Calu3 (cell line): ENCODE results near the gene SCLY. TPM values are rescaled to one million over a fixed set of nuclear protein-coding genes. Genes with fewer than 3 reads are reported as not detected.
"Not testable (repeated sequence)": the region's sequence is repeated elsewhere in the genome, so short reads cannot be mapped to it uniquely, and the experiment has no call there.

Experiments used
- BruUV-seq: library from RNA; stranded (reverse); fragments of 400-500 nt; replicated peaks from 2 replicates; lab custom pipeline; 2021; lab: Mats Ljungman, UMichigan
- CTCF ChIA-PET: fragments of 300-600 bp; sonication (Branson Sonifier 250); formaldehyde crosslinking; loops from one replicate; lab custom pipeline; 2022; ENCODE audit warnings: antibody characterized with exemption; lab: Charles Lee
- DNase-seq: peaks from one replicate; pipeline ENCODE4 v3.0.0; 2022
- H3K27ac Mint-ChIP-seq: one replicate; pipeline ENCODE4 v1.8.0; 2022; ENCODE audit warnings: mixed read lengths; ENCODE audit not compliant: unreplicated experiment
- H3K27me3 Mint-ChIP-seq: one replicate; pipeline ENCODE4 v1.8.0; 2022; ENCODE audit warnings: mixed read lengths; ENCODE audit not compliant: unreplicated experiment
- H3K36me3 Mint-ChIP-seq: one replicate; pipeline ENCODE4 v1.8.0; 2022; ENCODE audit warnings: mild to moderate bottlenecking, moderate library complexity, mixed read lengths; ENCODE audit not compliant: insufficient read depth, unreplicated experiment
- H3K4me1 Mint-ChIP-seq: one replicate; pipeline ENCODE4 v1.8.0; 2022; ENCODE audit warnings: mild to moderate bottlenecking, low read depth, mixed read lengths; ENCODE audit not compliant: unreplicated experiment
- H3K4me3 Mint-ChIP-seq: one replicate; pipeline ENCODE4 v1.8.0; 2022; ENCODE audit warnings: mild to moderate bottlenecking, low read depth, moderate library complexity, mixed read lengths; ENCODE audit not compliant: unreplicated experiment
- H3K9me3 Mint-ChIP-seq: one replicate; pipeline ENCODE4 v1.8.0; 2022; ENCODE audit warnings: low read depth, mixed read lengths; ENCODE audit not compliant: unreplicated experiment
- CTCF ChIP-seq: fragments of 200-600 bp; IDR thresholded peaks from one replicate; pipeline ENCODE4 v1.8.0; 2022; ENCODE audit warnings: antibody characterized with exemption; ENCODE audit not compliant: unreplicated experiment
- intact Hi-C: fragments of 100-400 bp; cut with micrococcal nuclease; formaldehyde crosslinking; loops from one replicate; pipeline ENCODE4 v1.10.0; 2022; ENCODE audit not compliant: unreplicated experiment
- total RNA-seq: library from RNA; stranded (reverse); gene quantifications from 2 replicates; pipeline ENCODE4 v1.2.3, GENCODE V29; 2022

SCLY gene
- total RNA-seq, 1 experiment from 2014 or later = 37.5 TPM

GRCh38 chr2:238045575-238045974, 15.2 kb upstream of the SCLY start:
- no peaks in the 10 kb centered on the region for H3K4me1 Mint-ChIP-seq
- CTCF ChIA-PET = no interaction called here
- intact Hi-C loops = no loop called here
- no peak for DNase-seq
- no peak overlapping the region for H3K4me3 Mint-ChIP-seq
- TF ChIP-seq CTCF = no peak
- no peaks in the 10 kb centered on the region for H3K27me3 Mint-ChIP-seq
- peaks cover 10% of the 10 kb centered on the region for H3K36me3 Mint-ChIP-seq
- no peaks in the 10 kb centered on the region for H3K9me3 Mint-ChIP-seq
- BruUV-seq = no TSS peak
- H3K27ac Mint-ChIP-seq = no peak overlapping the region

- no peak for DNase-seq
- Mint-ChIP-seq H3K36me3 (peaks cover 10% of the 10 kb centered on the region), H3K4me1 (no peaks in the 10 kb centered on the region), H3K4me3 (no peak overlapping the region), H3K27ac (no peak overlapping the region), H3K27me3 (no peaks in the 10 kb centered on the region), H3K9me3 (no peaks in the 10 kb centered on the region)
- intact Hi-C loops = no loop called here
- TF ChIP-seq CTCF = no peak
- BruUV-seq = no TSS peak
- CTCF ChIA-PET = no interaction called here
These were observed 14.0 kb upstream of the SCLY start for GRCh38 chr2:238046725-238047270.

DNA sequence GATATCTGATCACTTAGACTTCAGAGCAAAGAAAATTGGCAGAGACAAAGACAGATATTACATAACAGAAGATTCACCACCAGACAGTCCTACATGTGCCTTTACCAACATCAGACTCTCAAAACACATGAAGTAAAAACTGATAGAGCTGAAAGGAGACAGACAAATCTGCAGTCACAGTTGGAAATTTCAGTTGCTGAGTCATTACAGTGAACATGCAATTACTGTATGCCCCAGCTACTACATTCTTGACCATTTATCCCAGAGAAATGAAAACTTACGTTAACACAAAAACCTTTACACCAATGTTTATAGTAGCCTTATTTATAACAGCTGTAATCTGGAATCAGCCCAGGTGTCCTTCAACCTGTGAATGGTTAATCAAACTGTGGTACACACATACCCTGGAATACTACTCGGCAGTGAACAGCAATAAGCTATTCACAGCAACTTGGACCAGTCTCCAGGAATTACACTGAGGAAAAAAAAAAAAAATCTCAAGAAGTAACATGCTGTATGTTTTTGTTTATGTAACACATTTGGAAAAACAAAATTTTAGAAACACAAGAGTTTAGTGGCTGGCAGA, 7.5 kb upstream of the SCLY start:
- Mint-ChIP-seq H3K27me3 (peaks cover 11% of the 10 kb centered on the region), H3K4me3 (no peak overlapping the region), H3K9me3 (no peaks in the 10 kb centered on the region), H3K27ac (no peak overlapping the region), H3K4me1 (no peaks in the 10 kb centered on the region), H3K36me3 (no peaks in the 10 kb centered on the region)
- TF ChIP-seq CTCF = no peak
- CTCF ChIA-PET = interaction anchor here (0.7 kb wide), 1 partner anchor 64 kb away, joined by 3 read pairs; no protein-coding TSS in a partner anchor
- no TSS peak for BruUV-seq
- DNase-seq = no peak
- intact Hi-C loops = no loop called here

GRCh38 chr2:238055841-238056240, 5.0 kb upstream of the SCLY start:
- Mint-ChIP-seq H3K9me3 (no peaks in the 10 kb centered on the region), H3K27ac (no peak overlapping the region), H3K36me3 (peaks cover 12% of the 10 kb centered on the region), H3K27me3 (peaks cover 11% of the 10 kb centered on the region), H3K4me3 (no peak overlapping the region), H3K4me1 (peaks cover 17% of the 10 kb centered on the region)
- TF ChIP-seq CTCF = no peak
- intact Hi-C loops = no loop called here
- no peak for DNase-seq
- CTCF ChIA-PET = no interaction called here
- no TSS peak for BruUV-seq

GRCh38 chr2:238057696-238058575, 2.9 kb upstream of the SCLY start:
- DNase-seq, CTCF ChIA-PET, BruUV-seq, H3K9me3 Mint-ChIP-seq, H3K27ac Mint-ChIP-seq, intact Hi-C loops, H3K4me3 Mint-ChIP-seq: not testable (repeated sequence)
- Mint-ChIP-seq H3K36me3 (peaks cover 24% of the 10 kb centered on the region), H3K4me1 (peaks cover 28% of the 10 kb centered on the region), H3K27me3 (peaks cover 11% of the 10 kb centered on the region)
